Measurements from ENCODE around the gene NINL. TPM values are rescaled to one million over a fixed set of nuclear protein-coding genes. Genes with fewer than 3 reads are reported as not detected.
"Not testable (repeated sequence)": the region's sequence is repeated elsewhere in the genome, so short reads cannot be mapped to it uniquely, and the experiment has no call there.

NINL gene
- total RNA-seq, 4 donors from 2014 or later = 4.7 to 9.7 (median 6.7) TPM

DNA sequence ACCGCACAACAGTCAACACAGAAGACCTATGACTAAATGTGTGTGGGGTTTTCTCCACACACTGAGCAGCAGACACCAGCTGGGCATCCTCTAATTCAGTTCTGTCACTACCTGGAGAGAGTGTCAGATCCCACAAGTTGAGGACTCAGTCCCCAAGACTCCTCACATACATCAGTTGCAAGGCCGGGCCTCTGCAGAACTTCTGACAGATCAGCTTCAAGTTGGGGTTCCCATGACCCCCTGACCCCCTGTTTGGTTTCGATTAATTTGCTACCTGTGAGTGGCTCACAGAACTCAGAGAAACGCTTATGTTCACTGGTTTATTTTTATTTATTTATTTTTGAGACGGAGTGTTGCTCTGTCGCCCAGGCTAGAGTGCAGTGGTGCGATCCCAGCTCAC is 3.2 kb upstream of the NINL start:
- ATAC-seq (ENCODE audit: low FRiP score) (no peak), DNase-seq (ENCODE audit: low spot score) (no peak)
- TF ChIP-seq, protein P1, sequence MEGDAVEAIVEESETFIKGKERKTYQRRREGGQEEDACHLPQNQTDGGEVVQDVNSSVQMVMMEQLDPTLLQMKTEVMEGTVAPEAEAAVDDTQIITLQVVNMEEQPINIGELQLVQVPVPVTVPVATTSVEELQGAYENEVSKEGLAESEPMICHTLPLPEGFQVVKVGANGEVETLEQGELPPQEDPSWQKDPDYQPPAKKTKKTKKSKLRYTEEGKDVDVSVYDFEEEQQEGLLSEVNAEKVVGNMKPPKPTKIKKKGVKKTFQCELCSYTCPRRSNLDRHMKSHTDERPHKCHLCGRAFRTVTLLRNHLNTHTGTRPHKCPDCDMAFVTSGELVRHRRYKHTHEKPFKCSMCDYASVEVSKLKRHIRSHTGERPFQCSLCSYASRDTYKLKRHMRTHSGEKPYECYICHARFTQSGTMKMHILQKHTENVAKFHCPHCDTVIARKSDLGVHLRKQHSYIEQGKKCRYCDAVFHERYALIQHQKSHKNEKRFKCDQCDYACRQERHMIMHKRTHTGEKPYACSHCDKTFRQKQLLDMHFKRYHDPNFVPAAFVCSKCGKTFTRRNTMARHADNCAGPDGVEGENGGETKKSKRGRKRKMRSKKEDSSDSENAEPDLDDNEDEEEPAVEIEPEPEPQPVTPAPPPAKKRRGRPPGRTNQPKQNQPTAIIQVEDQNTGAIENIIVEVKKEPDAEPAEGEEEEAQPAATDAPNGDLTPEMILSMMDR (IDR thresholded peaks at IDR 0.05) = no peak

GRCh38 chr20:25587536-25587935 is 2.2 kb upstream of the NINL start:
- no peak for ATAC-seq (ENCODE audit: low FRiP score)
- DNase-seq (ENCODE audit: low spot score) = no peak
- TF ChIP-seq, protein P1 (IDR thresholded peaks at IDR 0.05) = no peak

DNA sequence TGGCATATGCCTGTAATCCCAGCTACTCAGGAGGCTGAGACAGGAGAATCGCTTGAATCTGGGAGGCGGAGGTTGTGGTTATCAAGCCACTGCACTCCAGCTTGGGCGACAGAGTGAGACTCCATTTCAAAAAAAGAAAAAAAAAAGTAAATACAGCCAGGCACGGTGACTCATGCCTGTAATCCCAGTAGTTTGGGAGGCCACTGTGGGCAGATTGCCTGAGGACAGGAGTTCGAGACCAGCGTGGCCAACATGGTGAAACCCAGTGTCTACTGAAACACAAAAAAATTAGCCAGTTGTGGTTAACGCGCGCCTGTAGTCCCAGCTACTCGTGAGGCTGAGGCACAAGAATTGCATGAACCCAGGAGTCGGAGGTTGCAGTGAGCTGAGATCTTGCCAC is 1.5 kb upstream of the NINL start:
- ATAC-seq (ENCODE audit: low FRiP score) = no peak
- no peak for DNase-seq (ENCODE audit: low spot score)
- TF ChIP-seq, protein P1 (IDR thresholded peaks at IDR 0.05) = no peak

GRCh38 chr20:25583607-25584006 is 1.7 kb downstream of the NINL start:
- ATAC-seq (ENCODE audit: low FRiP score) = not testable (repeated sequence)

GRCh38 chr20:25580711-25581110 is 4.6 kb downstream of the NINL start:
- ATAC-seq (ENCODE audit: low FRiP score) (no peak), DNase-seq (ENCODE audit: low spot score) (no peak)
- TF ChIP-seq, protein P1 (IDR thresholded peaks at IDR 0.05) = no peak

More at GRCh38 chr20:25583607-25584006, 1.7 kb downstream of the NINL start:
- not testable (repeated sequence) for DNase-seq (ENCODE audit: low spot score)

DNA sequence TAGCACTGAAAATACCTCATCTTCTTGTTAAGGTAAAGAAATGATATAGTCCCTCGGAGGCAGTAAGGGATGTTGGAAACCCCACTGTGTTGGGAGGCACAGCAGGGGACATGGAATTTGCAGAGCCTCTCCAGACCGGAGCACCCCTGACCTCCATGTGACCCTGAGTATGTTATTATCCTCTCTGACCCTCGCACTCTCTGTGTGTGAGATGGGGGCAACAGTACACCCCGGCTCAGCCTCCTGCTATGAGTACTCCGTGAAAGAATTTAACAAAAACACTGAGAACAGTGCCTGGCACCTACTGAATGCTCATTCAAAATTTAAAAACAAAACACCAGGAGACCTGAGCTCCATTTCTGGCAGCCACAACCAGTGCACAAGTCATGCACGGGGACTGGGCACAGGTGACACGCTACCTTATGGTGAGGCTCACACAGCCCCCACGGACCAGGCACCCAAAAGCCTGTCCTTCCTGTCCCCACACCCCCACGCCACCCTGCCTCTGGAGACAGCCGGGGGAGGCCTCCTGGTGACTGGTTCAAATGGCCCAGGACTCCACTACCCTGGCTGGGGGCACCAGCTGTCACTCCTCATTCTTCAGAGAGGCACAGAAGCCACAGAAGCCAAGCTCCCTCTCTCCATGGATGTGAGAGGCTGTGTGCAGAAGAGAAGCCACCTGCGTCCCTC is 6.1 kb downstream of the NINL start:
- ATAC-seq (ENCODE audit: low FRiP score) (no peak), DNase-seq (ENCODE audit: low spot score) (no peak)
- TF ChIP-seq, protein P1 (IDR thresholded peaks at IDR 0.05) = no peak

- ATAC-seq (ENCODE audit: low FRiP score) = no peak
Observed at GRCh38 chr20:25576783-25577530, 8.4 kb downstream of the NINL start.

More at GRCh38 chr20:25576783-25577530, 8.4 kb downstream of the NINL start:
- no peak for DNase-seq (ENCODE audit: low spot score)
- TF ChIP-seq, protein P1 (IDR thresholded peaks at IDR 0.05) = no peak

All from omental fat pad (tissue), 4 donors.